Activated naive CD4-positive, alpha-beta T cell treated with anti-CD3 and anti-CD28 coated beads, Interleukin-2, amount 50 U/mL, for 16 hours (primary cell): ENCODE measurements around the gene CANT1.
"Not testable (repeated sequence)": the region's sequence is repeated elsewhere in the genome, so short reads cannot be mapped to it uniquely, and the experiment has no call there.

Source experiments
- DNase-seq: peaks from one replicate; pipeline ENCODE4 v3.0.0-alpha.2; 2020

The CANT1 gene

DNA sequence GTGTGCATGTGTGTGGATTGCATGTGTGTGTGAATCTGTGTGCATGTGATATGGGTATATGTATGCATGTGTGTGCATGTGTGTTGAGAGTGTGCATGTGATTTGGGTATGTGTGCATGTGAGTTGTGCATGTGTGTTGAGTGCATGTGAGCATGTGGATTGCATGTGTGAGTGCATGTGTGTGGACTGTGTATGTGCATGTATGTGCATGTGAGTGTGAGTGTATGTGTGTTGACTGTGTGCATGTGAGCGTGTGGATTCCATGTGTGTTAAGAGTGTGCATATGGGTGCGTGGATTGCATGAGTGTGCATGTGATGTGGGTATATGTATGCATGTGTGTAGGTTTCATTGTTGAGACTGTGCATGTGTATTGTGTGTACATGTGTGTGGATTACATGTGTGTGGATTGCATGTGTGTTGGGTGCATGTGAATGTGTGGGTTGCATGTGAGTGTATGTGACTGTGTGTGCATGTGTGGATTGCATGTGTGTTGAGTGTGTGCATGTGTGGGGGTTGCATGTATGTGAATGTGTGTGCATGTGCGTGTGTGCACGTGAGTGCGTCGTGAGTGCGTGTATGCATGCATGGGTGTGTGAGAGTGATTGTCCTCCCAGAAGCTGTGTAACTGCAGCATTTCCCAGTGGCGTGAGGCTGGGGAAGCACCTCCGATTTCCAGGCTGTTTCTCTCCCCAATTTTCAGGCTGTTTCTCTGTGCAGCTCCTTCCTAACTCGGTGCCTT is 33.8 kb upstream of the CANT1 start:
- DNase-seq, result no peak

DNA sequence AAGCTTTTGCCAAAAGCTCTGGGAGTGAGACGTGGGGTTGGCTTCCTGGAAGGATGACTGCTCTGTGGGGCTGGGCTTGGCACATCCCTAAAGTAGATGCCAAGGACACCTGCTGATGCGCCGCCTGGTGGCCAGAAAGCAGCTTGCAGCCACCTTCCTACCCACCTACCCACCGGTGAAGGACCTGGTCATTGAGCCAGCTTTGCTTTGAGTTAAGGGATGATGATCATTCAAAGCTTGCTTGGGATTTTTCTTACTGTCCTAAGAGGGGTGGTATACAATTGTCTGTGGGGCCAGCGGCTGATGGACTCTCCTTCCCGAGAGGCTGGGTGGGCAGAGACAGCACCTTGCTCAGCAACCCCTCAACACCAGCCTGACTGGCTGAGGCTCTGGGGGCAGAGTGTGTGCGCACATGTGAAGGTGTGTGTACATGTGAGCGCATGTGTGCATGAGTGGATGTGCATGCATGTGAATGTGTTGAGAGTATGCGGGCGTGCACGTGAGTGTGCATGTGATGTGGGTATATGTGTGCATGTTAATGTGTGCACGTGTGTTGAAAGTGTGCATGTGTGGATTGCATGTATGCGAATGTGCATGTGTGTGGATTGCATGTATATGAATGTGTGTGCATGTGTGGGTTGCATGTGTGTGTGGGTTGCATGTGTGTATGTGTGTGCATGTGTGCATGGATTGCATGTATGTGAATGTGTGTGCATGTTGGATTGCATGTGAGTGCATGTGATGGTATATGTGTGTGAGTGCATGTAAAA is 33.0 kb upstream of the CANT1 start:
- peak; percentile 70 for DNase-seq

DNA sequence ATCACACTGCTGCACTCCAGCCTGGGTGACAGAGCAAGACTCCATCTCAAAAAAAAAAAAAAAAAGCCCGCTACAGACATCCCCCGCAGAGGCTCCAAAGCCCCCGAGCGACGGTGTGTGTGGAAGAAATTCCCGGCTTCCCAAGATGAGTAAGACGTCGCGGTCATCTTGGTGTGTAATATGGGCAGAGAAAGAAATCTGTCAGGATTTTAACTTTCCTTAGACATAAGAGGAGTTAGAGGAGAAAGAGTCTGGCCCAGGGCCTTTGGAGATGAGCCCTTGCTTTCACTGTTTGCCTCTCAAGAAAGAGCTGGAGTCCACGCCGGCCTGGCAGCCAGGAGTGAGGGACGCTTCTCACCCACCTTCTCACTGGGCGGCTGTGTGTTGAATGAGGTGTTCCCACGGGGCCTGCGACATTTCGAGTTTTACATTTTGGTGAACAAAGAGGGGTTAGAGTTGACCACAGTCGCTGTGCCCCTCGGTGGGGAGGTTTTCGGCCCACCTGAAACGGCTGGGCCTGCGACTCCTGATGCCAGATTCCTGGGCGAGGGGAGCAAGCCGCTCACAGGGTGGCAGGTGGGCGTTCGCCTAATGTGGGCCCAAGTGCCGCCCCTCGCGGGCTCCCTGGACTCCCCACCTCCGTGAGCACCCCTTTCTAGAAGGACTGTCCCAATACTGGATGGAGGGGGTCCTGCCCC is 32.3 kb upstream of the CANT1 start:
- no peak for DNase-seq

DNA sequence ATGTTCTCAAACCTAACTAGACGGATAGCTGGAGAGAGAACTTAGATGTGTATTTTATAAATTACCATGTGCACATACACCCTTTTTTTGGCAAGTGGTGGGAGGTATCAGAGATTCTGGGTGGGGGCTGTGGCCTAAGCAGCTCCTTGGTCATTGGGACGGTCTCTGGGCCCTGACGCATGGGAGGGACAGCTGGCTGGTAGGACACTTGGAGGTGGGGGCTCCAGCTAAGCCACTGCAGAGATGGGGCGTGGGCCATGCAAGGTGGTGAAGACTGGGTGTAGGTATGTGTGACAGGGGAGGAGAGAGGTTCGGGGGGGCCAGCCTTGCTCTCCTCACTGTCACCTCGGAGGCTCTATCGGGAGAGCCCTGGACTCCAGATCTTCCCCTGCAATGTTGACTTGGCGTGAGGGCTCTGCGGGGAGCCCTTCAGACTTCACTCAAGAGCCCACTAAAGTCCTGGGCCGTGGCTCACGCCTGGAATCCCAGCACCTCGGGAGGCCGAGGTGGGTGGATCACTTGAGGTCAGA is 31.5 kb upstream of the CANT1 start:
- no peak for DNase-seq

DNA sequence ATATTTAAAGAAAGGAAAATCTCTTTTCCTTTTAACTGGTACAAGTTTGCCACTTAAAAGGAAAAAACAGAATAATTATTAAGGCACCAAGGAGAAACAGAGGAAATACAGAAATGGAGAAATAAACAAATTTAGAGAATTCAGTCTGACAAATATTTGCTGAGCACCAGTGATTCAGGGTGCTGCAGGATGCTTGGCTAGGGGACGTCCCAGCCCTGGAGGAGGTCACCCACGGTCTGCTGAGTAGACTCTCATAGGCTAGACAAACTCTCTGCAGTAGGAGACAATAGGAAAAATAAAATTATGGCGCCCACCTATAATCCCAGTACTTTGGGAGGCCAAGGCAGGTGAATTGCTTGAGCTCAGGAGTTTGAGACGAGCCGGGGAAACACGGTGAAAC is 30.3 kb upstream of the CANT1 start:
- DNase-seq, result no peak

DNA sequence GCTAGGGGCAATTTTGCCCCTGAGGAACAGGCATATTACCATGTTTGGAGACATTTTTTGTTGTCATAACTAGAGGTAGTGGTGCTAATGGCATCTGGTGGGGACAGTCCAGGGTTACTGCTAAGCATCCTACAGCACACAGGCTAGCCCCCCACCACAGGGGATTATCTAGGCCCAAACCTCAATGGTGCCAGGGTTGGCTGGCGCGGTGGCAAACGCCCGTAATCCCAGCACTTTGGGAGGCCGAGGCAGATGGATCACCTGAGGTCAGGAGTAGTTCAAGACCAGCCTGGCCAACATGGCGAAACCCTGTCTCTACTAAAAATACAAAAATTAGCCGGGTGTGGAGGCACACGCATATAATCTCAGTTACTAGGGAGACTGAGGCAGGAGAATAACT is 29.6 kb upstream of the CANT1 start:
- DNase-seq, result no peak

DNA sequence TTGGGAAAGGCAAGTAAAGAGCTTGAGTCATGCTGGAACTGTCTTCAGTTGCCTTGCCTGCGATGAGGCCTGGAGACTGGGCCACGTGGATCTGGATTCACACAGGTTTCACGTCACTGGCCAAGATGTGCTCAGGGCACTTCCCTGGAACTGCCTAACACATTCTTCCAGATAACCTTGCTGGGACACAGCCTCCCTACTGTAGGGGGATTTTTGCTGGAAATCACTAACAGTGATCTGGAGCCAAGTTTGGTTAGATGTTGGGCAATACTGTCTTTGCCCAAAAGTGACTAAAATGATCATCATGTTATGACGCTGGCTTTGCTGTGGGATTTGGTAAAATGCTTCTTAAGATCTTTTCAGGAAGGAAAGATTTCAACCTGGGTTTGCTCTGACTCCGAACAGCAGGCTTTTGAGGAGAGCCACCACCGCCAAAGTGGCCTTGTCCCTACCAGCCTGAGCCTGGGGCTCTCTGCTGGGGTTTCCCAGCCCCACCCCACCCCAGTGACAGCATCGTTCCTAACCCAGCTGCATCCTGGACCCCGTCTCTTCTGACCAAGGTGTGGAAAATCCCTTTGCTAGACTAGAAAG is 29.1 kb upstream of the CANT1 start:
- no peak for DNase-seq

DNA sequence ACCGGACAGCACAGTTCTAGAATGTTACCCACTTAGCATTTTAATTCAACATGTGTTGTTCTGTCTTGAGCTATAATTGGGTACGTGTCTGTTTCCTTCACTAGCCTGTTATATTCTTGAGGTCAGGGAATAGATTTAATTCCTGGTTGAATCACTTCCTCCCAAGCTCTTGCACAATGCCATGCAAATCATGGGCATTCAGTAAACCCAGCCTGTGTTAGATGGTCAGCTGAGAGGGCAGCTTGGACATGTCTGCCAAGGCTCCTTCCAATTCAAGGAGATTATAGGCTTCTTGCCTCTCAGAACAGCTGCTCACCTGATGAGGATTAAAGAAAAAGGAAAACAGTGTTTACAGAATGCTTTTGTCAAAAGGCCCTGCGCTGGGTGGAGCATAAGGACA is 27.0 kb upstream of the CANT1 start:
- no peak for DNase-seq

DNA sequence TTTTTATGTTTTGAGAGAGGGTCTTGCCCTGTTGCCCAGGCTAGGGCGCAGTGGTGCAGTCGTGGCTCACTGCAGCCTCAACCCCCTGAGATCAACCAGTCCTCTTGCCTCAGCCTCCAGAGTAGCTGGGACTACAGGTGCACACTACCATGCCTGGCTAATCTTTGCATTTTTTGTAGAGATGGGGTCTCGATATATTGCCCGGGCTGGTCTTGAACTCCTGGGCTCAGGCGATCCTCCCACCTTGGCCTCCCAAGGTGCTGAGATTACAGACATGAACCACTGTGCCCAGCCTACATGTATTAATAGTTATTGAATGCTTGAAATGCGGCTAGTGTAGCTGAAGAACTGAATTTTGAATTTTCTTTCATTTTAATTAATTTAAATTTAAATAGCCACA is 26.6 kb upstream of the CANT1 start:
- DNase-seq, result no peak

DNA sequence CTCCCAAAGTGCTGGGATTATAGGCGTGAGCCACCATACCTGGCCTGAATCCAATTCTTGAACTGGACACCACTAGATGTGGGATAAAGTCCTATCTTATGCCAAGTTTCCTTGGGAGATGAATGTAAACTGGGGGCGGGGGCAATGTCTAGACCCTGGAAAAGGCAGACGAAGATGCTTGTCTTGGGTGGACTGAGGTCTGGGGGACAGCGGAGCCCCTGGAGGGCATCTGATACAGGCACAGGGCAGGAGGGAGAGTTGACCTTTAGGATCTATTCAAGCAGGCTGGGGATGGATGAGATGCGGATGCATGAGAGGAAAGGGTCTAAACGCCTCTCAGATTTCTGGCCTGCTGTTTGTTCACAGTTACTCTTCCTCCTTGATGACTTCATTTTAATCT is 26.1 kb upstream of the CANT1 start:
- DNase-seq, result no peak

DNA sequence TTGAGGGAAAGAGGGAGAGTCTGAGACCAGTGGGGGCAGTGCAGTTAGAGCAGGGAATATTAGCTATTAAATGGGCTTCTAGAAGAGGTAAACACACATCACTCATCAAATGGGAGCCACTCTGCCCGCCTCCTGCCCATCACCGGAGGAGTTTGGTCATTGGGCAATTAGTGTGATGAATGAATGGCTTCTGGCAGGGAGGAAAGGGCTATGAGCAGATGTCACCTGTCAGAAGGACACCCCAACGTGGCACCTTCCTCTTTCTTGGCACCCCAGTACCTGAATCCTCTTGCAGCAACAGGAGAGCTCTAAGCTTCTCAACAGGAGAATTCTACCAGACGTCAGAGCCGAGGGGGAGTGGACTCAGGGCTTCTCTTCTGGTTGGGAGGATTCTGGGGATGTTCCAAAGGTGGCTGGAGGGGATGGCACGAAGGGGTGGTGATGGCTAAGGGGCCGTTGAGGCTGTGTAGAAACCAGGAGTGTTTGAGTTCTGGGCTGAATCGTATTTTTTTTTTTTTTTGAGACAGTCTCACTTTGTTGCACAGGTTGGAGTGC is 25.4 kb upstream of the CANT1 start:
- DNase-seq, result no peak

DNA sequence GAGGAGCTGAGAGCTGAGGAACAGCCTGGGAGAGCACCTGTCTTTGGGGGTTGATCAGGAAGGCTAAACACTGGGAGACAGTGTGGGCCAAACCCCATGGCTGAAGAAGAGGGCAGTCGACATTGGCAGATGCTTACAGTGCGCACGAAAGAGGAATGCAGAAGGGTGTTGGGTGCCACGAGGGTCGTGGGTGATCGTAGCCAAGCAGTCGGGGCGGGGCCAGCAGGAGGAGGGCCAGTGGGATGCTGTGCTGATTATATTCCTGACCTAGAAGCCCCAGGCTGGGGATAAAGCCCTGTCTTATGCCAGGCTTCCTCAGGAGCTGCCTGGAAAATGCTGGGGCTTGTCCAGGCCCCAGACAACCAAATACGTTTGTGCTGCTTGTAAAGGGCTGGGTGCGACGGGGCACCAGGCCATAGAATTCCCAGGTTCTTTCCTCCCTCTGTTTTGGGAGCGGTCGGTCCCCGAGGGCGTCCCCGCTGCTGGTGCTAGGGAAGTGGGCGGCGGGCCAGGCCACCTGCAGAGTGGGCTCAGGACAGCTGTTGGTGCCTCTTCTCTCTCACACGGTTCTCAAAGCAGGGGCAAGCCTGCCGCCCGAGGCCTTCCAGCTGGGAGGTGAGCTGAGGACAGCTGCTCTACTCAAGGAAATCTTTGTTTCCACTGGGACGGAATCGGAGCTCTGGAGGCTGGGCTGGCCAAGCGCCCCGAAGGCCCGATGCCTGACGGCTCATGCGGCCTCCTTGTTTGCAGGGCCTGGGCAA is 24.4 kb upstream of the CANT1 start:
- no peak for DNase-seq

DNA sequence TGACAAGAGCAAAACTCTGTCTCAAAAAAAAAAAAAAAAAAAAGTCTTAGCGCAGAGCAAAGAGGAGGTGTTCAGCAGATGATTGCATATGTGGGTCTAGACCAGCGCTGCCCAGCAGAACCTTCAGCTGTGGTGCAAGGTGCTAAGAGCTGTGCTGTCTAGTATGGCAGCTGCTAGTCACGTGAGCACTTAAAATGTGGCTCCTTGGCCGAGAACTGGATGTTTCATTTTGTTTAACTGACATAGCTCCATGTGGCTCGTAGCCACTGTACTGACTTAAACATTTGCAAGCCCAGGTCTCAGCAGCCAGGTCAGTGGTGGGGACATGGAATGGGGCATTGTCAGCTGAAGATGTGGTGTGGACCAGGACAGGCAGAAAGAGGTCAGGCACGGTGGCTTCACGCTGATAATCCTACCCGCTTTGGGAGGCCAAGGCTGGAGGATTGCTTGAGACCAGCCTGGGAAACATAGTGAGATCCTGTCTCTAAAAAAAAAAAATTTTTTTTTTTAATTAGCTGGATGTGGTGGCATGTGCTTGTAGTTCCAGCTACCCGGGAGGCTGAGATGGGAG is 23.6 kb upstream of the CANT1 start:
- no peak for DNase-seq

DNA sequence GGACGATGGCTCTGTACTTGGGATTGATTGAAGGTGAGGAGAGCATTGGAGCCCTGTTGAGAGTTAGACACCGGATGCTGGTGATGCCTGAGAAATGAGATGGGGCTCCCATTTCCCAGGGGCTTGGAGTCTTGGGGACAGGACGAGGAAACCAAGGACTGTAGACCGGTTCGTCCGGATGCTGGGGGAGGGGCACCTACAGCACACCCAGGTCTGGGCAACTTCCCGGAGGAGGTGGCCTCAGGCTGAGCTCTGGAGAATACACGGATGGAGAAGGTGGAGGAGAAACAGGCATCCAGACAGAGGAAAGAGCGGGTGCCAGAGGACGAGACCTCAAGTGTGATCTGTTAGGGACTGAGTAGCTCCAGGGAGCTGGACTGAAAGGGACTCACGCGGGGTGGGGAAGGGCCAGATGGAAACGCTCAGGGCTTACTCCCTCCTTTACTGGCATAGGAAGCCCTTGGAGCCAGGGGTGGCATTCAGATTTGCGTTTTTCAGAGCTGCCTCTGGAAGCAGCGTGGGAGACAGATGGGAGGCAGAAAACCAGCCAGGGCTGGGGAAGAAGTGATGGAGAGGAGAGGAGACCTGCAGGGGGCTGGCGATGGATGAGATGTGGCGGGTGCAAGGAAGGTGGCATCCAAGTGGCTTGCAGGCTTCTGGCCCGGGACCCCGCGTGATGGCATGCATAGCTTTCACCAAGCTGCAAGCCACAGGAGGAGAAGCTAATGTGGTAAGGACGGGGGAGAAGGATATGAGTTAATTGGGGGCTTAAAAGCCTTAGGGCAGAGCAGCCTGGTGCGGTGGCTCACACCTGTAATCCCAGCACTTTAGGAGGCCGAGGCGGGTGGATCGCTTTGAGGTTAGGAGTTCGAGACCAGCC is 22.7 kb upstream of the CANT1 start:
- DNase-seq, result no peak

DNA sequence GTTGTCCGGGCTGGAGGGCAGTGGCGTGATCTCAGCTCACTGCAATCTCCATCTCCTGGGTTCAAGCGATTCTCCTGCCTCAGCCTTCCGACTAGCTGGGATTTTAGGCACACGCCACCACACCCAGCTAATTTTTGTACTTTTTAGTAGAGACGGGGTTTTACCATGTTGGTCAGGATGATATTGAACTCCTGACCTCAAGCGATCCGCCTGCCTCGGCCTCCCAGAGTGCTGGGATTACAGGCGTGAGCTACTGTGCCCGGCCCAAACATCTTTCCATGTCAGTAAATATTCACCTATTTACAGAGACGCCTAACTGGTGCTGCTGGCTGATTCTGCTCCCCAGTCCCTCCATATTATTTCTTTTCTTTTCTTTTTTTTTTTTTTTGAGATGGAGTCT is 21.1 kb upstream of the CANT1 start:
- not testable (repeated sequence) for DNase-seq

DNA sequence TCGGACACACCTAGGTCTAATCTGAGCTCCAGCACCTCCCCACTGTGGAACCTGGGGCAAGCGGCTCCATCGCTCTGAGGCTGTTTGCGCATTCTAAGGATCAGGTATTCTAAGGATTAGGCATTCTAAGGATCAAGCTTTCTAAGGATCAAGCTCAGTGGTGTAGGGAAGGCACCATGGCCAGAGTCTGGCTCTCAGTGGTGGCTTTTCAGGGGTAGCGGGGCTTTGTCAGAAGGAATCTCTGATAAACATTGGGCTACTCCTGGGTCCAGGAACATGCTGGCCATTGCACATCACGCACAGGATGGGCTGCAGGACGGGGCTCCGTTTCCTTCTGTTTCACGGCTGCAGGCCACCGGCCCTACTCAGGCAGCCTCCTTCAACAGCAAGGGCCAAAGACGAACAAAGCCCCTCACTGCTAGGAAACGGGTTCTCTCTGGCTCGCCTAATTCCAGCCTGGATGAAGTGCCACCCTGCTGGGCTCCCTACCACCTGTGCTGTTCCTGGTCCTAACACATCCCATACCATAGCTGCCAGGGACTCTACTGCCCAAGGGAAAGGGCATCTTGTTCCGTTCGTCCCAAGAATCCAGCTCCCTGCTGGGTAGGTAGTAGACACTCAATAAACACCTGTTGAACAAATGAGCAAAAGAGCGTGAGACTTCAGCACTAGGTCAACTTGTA is 19.9 kb upstream of the CANT1 start:
- DNase-seq, result no peak

DNA sequence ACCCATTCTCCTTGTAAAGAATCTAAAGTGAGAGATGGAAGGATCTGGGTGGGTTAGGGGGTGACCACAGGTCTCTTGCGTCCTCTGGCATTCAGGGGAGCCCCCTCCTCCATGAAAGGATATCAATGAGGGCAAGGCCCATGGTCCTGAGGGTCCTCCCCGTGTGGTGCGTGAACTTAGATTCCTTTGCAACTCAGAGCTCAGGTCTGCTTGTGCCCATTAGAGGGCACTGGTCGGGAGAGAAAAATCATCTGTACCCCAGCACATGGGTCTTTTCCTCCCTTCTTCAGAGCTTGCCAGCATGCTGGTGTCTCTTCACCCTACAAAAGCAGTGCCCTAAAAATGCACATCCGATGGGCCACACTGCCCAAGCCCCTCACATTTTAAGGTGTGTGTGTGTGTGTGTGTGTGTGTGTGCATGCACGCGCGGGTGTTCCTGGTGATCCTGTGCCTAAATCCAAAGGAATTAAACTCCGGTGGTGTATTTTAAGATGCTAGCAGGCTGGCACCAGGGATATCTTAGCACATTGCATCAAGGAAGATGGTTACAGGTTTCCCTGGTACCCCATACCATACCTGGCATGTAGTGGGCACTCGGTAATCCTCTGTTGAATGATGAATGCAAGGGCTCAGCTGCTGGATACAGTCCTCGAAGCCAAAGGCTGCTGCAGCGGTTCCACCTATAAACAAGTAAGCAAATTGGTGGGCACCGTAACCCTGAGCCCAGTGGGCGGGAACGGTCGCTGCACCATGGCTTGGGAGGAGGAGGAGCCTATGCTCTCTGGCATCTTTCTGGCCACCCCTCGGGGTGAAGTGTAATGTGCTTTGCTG is 19.1 kb upstream of the CANT1 start:
- DNase-seq, result no peak

DNA sequence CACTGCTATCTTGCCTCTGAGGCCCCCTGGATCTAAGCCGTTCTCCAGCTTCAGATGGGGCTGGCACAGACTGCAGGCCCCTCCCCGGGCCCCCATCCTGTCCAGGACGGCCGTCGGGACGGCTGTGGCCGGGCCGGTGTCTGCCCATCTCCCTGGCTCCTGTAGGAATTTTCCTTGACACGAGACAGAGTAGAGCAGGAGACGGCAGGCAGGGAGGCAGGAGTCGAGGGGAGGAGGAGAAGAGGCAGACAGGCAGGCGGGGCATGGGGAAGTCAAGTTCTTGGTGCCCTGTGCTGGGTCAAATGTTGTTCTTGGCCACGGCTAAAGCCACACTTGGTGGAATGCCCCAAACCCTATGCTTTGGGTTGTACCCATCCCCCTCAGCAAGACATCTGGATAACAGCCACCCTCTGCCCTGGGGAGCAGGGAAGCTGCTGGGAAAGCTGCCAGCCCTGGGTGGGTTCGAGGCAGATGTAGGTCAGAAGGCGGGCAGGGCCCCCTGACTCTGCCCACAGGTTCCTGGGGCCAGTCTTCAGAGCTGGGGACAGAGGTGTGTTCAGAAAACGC is 18.4 kb upstream of the CANT1 start:
- no peak for DNase-seq
